GM18499 (cell line): Measurements from ENCODE around the gene TRAK1.

Experiments used
- ATAC-seq: cut with Tn5 transposase; IDR thresholded peaks from one replicate; pipeline ENCODE4 v1.9.1; 2021; ENCODE audit warnings: moderate number of reproducible peaks; ENCODE audit not compliant: insufficient read depth, unreplicated experiment

TRAK1 gene

GRCh38 chr3:42122261-42123011 lies 31.3 kb downstream of the TRAK1 start:
- ATAC-seq, result no peak

GRCh38 chr3:42123012-42123581 lies 31.9 kb downstream of the TRAK1 start:
- ATAC-seq, result no peak

GRCh38 chr3:42123824-42124658 lies 32.9 kb downstream of the TRAK1 start:
- ATAC-seq, result no peak

GRCh38 chr3:42127226-42127625 lies 36.1 kb downstream of the TRAK1 start:
- ATAC-seq, result no peak

- no peak for ATAC-seq
These were observed 37.4 kb downstream of the TRAK1 start for GRCh38 chr3:42128526-42128925.

GRCh38 chr3:42129014-42129953 lies 38.1 kb downstream of the TRAK1 start:
- no peak for ATAC-seq

- no peak for ATAC-seq
These were observed 38.8 kb downstream of the TRAK1 start for GRCh38 chr3:42130007-42130328.

GRCh38 chr3:42130329-42131070 lies 39.3 kb downstream of the TRAK1 start:
- ATAC-seq, result no peak

GRCh38 chr3:42133500-42134298 lies 42.5 kb downstream of the TRAK1 start:
- ATAC-seq, result no peak

GRCh38 chr3:42134867-42135464 lies 43.8 kb downstream of the TRAK1 start:
- no peak for ATAC-seq

GRCh38 chr3:42139621-42140453 lies 48.7 kb downstream of the TRAK1 start:
- no peak for ATAC-seq

- no peak for ATAC-seq
These were observed 49.6 kb downstream of the TRAK1 start for GRCh38 chr3:42140665-42141203.

- no peak for ATAC-seq
These were observed 52.3 kb downstream of the TRAK1 start for GRCh38 chr3:42143440-42143839.

GRCh38 chr3:42144209-42144608 lies 53.1 kb downstream of the TRAK1 start:
- ATAC-seq, result no peak

- ATAC-seq, result no peak
These were observed 57.1 kb downstream of the TRAK1 start for GRCh38 chr3:42148086-42148848.

- ATAC-seq, result no peak
These were observed 57.9 kb downstream of the TRAK1 start for GRCh38 chr3:42148982-42149432.

- no peak for ATAC-seq
These were observed 58.4 kb downstream of the TRAK1 start for GRCh38 chr3:42149532-42149931.
